Stimulated activated CD4-positive, alpha-beta T cell treated with anti-CD3 and anti-CD28 coated beads, Interleukin-4, amount 100 ng/mL, for 48 hours (primary cell): ENCODE data around the gene TTYH3.

Experiments
- DNase-seq, 2 donors: peaks; one replicate each; pipeline ENCODE4 v3.0.0-alpha.2; 2020; ENCODE audit warnings: low read depth in 2 of 2

TTYH3 gene

GRCh38 chr7:2635148-2635668 lies 3.4 kb downstream of the TTYH3 start:
- DNase-seq, result no peak

DNA sequence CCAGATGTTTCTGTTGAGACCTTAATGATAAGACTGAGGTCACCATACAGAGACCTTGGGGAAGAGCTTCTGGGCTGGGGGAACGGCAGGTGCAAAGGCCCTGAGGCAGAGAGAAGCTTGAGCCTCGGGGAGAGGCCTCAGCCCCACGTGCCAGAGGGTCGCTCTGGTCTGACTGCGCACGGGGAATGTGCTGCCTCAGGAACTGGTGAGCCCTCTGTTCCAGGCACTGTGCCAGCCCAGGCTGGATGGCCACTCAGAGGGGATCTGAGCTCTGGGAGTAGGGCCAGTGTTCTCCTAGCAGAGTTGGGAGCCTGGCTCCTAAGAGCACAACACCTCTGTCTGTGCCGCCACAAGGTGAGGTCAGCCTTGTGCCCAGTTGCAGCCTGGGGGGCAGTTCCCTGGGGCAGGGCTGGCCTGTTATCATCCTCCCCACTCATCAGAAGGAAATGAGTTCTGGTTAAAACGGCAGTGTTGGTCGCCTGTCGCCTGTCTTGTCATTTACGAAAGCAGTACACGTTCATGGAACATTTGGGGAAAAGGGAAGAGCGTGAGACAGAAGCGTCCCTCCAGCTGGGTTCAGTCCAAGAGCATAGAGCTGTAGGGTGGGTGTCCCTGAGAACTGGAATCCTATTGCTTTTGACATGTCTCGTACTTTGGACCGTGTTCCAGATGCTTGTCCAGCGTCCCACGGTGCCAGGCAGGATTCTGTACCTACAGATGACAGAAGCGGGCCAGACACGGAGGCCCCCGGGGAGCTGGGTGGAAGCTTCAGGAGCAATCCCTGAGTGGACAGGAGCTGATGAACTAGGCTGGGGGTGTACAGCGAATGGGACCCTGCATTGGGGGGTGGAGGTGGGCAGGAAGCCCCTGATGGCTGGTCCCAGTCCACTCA lies 4.3 kb downstream of the TTYH3 start:
- DNase-seq, result no peak

GRCh38 chr7:2637066-2637471 lies 5.3 kb downstream of the TTYH3 start:
- no peak for DNase-seq

- DNase-seq, result no peak
Observed at GRCh38 chr7:2637505-2638223, 5.9 kb downstream of the TTYH3 start.

- DNase-seq, result no peak
Observed at GRCh38 chr7:2638224-2638991, 6.6 kb downstream of the TTYH3 start.

DNA sequence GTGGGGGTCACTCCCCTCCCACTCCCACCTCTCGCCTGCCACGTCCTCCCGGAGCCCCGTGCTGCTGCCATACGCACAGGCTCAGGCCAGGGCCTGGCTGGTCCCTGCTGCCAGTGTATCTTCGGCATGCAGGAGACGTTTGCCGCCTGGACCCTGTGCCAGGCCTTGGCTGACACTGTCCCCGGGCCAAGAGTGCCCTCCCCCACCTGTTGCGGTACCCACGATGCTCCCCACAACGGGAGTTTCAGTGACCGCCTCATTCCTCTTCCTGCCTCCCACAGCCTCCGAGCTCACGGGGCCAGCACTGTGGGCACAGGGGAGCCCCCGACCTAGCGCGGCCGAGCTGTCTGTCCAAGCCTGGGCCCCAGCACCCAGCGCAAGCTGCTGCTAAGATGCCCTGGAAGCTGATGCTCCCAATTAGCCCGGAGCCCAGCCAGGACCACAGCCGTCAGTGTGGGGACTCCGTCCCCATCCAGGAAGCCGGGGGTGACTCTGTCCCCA lies 7.4 kb downstream of the TTYH3 start:
- DNase-seq, result no peak

DNA sequence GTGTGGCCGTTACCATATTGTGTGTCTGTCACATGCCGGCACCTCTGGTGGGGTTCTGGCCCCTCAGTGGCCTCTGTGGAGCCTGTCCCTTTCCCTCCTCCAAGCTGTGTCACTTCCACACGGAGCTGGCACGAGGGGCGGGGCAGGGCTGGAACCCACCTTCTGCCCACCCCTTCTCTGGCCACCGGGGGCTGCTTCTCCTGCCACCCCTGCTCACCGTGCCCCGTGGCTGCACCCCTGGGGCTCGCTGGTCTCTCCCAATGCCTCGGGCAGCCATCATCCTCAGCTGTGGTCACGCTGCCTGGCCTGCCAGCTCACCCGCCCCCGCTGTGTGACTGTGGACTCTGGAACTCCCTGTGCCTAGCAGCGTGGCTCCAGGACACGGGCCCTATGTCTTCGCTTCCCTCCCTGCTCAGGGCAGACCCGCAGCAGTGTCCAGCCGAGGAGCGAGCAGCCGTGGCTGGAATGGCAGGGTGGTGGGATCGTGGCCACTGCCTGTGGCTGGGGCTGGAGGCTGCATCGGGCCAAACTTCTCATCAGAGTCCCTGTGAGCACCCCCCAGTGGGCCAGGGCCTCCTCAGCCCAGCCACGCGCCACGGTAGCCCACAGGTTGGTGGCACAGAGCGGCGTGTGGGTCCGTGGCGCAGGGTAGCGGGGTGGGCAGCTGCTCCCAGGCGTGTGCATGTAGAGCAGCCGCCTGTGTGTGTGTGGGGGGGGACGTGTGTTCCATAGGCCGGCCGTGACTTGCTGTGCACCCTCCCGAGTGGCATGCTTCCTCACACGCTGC lies 8.1 kb downstream of the TTYH3 start:
- DNase-seq, result no peak

- no peak for DNase-seq
Observed at GRCh38 chr7:2640482-2640830, 8.7 kb downstream of the TTYH3 start.

- no peak for DNase-seq
Observed at GRCh38 chr7:2640846-2641316, 9.1 kb downstream of the TTYH3 start.

GRCh38 chr7:2641406-2642393 lies 9.9 kb downstream of the TTYH3 start:
- DNase-seq, result no peak

GRCh38 chr7:2643386-2644219 lies 11.8 kb downstream of the TTYH3 start:
- no peak for DNase-seq

DNA sequence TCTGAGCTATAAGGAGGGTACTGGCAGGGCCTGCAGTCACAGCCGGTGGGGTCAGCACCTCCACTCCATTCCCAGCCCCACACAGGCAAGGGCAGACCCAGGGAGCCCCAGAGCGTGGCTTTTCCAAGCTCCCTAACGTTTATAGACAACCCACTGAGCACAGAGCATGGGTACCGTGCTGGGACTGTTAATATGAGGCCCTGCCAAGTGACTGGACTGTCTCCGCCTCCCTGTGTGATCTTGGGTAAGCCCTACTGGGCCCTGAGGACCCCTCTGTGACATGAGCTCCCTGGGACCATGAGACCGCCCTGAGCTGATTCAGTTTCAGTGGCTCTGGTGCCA lies 12.4 kb downstream of the TTYH3 start:
- DNase-seq, result no peak

- DNase-seq, result no peak
Observed at GRCh38 chr7:2644562-2645273, 12.9 kb downstream of the TTYH3 start.

DNA sequence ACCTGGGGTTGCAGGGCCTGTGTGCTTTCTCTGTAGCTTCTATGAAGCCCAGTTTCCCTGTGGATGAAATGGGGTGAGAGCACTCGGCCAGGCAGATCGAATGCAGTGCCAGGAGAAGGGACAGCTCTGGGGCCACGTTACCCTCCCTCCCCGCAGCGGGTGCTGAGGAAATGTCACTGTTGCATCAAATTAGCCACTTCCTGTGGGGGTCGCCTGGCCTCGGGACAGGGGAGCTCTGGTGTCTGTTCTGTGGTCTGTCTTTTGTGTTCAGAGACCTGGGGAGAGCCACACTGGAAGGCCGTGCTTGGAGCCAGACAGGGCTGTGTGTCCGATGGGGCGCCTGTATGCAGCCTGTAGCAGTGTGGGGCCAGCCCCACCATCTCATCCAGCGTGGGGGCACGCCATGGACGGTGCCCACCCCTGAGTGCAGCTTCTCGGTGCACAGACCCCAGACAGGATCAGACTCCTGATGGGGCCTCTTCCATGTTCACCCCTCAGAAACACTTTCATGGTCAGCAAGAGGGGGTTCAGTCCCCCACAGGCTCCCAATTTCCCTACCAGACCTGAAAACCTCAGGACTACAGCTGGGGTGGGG lies 13.6 kb downstream of the TTYH3 start:
- DNase-seq, result no peak

DNA sequence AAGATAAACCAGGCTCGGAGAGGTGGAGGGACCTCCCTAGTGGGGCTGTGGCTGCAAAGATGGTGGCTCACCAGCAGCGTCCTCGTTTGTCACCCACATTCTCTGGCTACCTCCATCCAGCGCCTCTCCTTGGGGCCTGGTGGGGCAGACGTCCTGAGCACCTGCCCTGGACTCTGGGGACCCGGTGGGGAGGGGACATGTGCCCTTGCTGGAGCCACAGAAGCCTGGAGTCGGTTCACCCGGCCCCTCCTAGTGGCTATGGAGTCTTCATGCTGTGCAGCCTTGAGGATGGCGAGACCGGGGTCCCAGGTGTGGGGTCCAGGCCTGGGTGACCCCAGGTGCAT lies 14.5 kb downstream of the TTYH3 start:
- DNase-seq, result no peak

DNA sequence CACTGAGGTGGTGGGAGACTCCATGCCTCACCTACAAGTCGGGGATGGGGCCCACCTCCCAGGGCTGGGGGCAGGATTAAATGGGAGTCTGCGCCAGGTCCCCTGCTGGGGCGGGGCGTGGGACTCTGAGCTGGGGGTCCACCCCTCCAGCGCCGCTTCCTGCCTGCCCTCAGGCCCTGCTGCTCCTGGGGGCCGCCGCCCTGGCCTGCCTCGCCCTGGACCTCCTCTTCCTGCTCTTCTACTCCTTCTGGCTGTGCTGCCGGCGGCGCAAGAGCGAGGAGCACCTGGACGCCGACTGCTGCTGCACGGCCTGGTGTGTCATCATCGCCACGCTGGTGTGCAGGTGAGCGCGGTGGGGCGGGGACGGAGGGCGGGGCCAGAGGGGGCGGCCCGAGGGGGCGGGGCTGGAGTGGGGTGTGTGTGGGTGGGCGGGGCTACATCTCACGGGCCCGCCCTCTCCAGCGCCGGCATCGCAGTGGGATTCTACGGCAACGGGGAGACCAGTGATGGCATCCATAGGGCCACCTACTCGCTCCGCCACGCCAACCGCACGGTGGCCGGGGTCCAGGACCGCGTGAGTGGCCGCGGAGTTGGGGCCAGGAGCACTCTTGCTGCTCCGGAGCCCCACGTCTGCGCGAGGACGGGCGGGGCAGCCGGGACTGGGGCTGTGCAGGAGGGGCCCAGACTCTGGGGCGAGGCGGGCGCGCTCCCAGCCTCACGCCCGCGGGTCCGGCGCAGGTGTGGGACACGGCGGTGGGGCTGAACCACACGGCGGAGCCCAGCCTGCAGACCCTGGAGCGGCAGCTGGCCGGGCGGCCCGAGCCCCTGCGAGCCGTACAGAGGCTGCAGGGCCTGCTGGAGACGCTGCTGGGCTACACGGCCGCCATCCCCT lies 15.1 kb downstream of the TTYH3 start:
- no peak for DNase-seq

DNA sequence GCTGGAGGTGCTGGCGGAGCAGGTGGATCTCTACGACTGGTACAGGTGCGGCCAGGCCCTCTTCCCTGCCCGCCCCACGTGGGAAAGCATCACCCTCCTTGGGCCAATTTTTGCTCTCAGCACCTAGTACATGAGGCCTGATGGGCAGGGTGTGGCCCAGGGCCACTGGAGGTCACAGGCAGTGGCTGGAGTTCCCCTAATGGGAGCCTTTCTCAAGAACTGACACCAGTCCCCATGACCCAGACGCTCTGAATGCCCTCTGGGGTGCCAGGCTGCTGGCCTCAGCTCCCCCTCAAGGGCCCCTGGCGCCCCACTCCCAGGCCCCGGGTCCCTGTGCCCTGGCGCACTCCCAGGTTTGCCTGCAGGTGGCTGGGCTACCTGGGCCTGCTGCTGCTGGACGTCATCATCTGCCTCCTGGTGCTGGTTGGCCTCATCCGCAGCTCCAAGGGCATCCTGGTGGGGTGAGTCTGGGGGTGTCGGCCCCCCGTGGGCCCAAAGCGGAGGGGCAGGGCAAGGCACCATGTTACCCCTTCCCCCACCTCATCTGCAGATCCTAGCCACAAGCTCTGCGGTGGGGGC lies 15.9 kb downstream of the TTYH3 start:
- no peak for DNase-seq
